K562 (cell line): ENCODE measurements around the gene KLHL20. TPM values are rescaled to one million over a fixed set of nuclear protein-coding genes. Genes with fewer than 3 reads are reported as not detected.
A peak's percentile ranks its signal among the peaks of the same experiment; 100 is the strongest.
"Not testable (repeated sequence)": the region's sequence is repeated elsewhere in the genome, so short reads cannot be mapped to it uniquely, and the experiment has no call there.

Experiments
- ATAC-seq: fragments of 200-7000 bp; cut with Tn5 transposase; 3 replicates; pipeline ENCODE4 v1.9.1; 2020; ENCODE audit warnings: moderate library complexity
- BruUV-seq: library from RNA; stranded (reverse); fragments of 400-500 nt; replicated peaks from 2 replicates; lab custom pipeline; 2021; lab: Mats Ljungman, UMichigan
- CTCF ChIA-PET: fragments of 300-600 bp; formaldehyde crosslinking; extraction: SDS; loops from one replicate; lab custom pipeline; 2021; ENCODE audit warnings: low intra/inter-chr PET ratio; lab: Yijun Ruan, JAX
- POLR2A ChIA-PET: fragments of 300-600, 350-650 bp; sonication (Branson Sonifier 250); formaldehyde crosslinking; extraction: SDS; loops from one replicate; lab custom pipeline; 2021; ENCODE audit warnings: antibody characterized with exemption, inconsistent platforms; lab: Yijun Ruan, JAX
- DNase-seq, 4 experiments: peaks; one replicate each; pipeline versions ENCODE4 v3.0.0 to v3.0.0-alpha.2; 2011 to 2018; ENCODE audit warnings: low spot score in 3 of 4, mixed read lengths in 3 of 4; ENCODE audit errors: extremely low read depth in 1 of 4
- FAIRE-seq: peaks from 2 replicates; lab custom pipeline; 2011; peaks lifted over from hg19 to GRCh38; lab: Jason Lieb, UNC
- H2AFZ ChIP-seq: 2 replicates; pipeline ENCODE4 v1.6.0; 2011; ENCODE audit warnings: low read depth, low read length, control low read depth, inconsistent platforms
- H3K27ac ChIP-seq: fragments of 200-600 bp; 3 replicates; pipeline ENCODE4 v1.8.0; 2011; ENCODE audit warnings: low read depth, mild to moderate bottlenecking, control low read depth, inconsistent platforms, low read length, moderate library complexity, mixed read lengths; ENCODE audit errors: extremely low read depth
- H3K27me3 ChIP-seq, 2 experiments: fragments of 300-600 bp in 1 of 2; 2 replicates in 1 of 2; 3 replicates in 1 of 2; pipeline versions ENCODE4 v1.6.0 to v1.8.0; 2011; ENCODE audit warnings: inconsistent platforms in 2 of 2, low read length in 2 of 2, mild to moderate bottlenecking in 1 of 2, mixed read lengths in 1 of 2, moderate library complexity in 1 of 2; ENCODE audit not compliant: control insufficient read depth in 2 of 2, insufficient read depth in 2 of 2
- H3K36me3 ChIP-seq: fragments of 300-600 bp; 3 replicates; pipeline ENCODE4 v1.8.0; 2011; ENCODE audit warnings: mild to moderate bottlenecking, low read length, inconsistent platforms; ENCODE audit not compliant: control insufficient read depth, insufficient read depth
- H3K4me1 ChIP-seq, 2 experiments: fragments of 200-600 bp in 1 of 2; replicated peaks in 1 of 2; 2 replicates in 1 of 2; 3 replicates in 1 of 2; pipeline versions ENCODE4 v1.5.1 to v1.8.0; 2011; ENCODE audit warnings: inconsistent platforms in 2 of 2, low read length in 2 of 2, mild to moderate bottlenecking in 1 of 2, mixed read lengths in 1 of 2, moderate library complexity in 1 of 2; ENCODE audit not compliant: control insufficient read depth in 2 of 2, insufficient read depth in 2 of 2
- H3K4me2 ChIP-seq: 2 replicates; pipeline ENCODE4 v1.6.1; 2011; ENCODE audit warnings: low read length, control low read depth, inconsistent platforms, mixed read lengths; ENCODE audit not compliant: insufficient read depth
- H3K4me3 ChIP-seq: fragments of 200-600 bp; sonication (generic), shearing (Covaris generic); 2 replicates; pipeline ENCODE4 v1.5.1; 2016; ENCODE audit warnings: control low read depth, inconsistent platforms
- H3K79me2 ChIP-seq: fragments of 200-600 bp; 3 replicates; pipeline ENCODE4 v1.8.0; 2011; ENCODE audit warnings: low read length, inconsistent platforms; ENCODE audit not compliant: control insufficient read depth, insufficient read depth
- H3K9ac ChIP-seq, 2 experiments: 2 replicates each; pipeline versions ENCODE4 v1.6.0 to v1.6.1; 2011; ENCODE audit warnings: low read depth in 2 of 2, low read length in 2 of 2, control low read depth in 1 of 2, inconsistent platforms in 1 of 2, mild to moderate bottlenecking in 1 of 2, mixed read lengths in 1 of 2; ENCODE audit not compliant: insufficient read depth in 1 of 2
- H3K9me1 ChIP-seq: one replicate; pipeline ENCODE4 v1.6.0; 2011; ENCODE audit warnings: inconsistent platforms, mild to moderate bottlenecking, low read length, moderate library complexity; ENCODE audit not compliant: control insufficient read depth, insufficient read depth
- H3K9me3 ChIP-seq: replicated peaks from 2 replicates; pipeline ENCODE4 v1.5.1; 2011; ENCODE audit warnings: low read depth, low read length, inconsistent platforms; ENCODE audit not compliant: control insufficient read depth, insufficient read depth
- H4K20me1 ChIP-seq: replicated peaks from 2 replicates; pipeline ENCODE4 v1.6.1; 2011; ENCODE audit warnings: low read length, inconsistent platforms, mixed read lengths; ENCODE audit not compliant: control insufficient read depth, insufficient read depth
- C11orf30 ChIP-seq: fragments of 450-650 bp; IDR thresholded peaks from 2 replicates; pipeline ENCODE4 v1.6.1; 2016; ENCODE audit warnings: low read depth, mild to moderate bottlenecking
- CBFA2T2 ChIP-seq: fragments of 450-650 bp; conservative IDR thresholded peaks from 2 replicates; pipeline ENCODE4 v1.6.1; 2017; ENCODE audit warnings: mild to moderate bottlenecking
- CBFA2T3 ChIP-seq: fragments of 450-650 bp; IDR thresholded peaks from 2 replicates; pipeline ENCODE4 v1.6.1; 2017
- CTBP1 ChIP-seq: fragments of 450-650 bp; IDR thresholded peaks from 2 replicates; pipeline ENCODE4 v1.6.1; 2016; ENCODE audit warnings: borderline replicate concordance
- DPF2 ChIP-seq: fragments of 450-650 bp; IDR thresholded peaks from 2 replicates; pipeline ENCODE4 v1.6.1; 2016
- EP400 ChIP-seq: fragments of 450-650 bp; IDR thresholded peaks from 2 replicates; pipeline ENCODE4 v1.6.1; 2017; ENCODE audit warnings: antibody characterized with exemption, mild to moderate bottlenecking, moderate library complexity
- FOXM1 ChIP-seq, 2 experiments: fragments of 450-650 bp in 1 of 2; sonication (generic) in 1 of 2; formaldehyde crosslinking in 1 of 2; IDR thresholded peaks; 2 replicates each; pipeline versions ENCODE4 v1.6.1 to v1.9.0; 2017 to 2022; ENCODE audit warnings: low read depth in 2 of 2, mild to moderate bottlenecking in 2 of 2, missing genetic modification reagents in 1 of 2, moderate library complexity in 1 of 2
- HDAC2 ChIP-seq: fragments of 450-650 bp; IDR thresholded peaks from 2 replicates; pipeline ENCODE4 v1.6.1; 2016; ENCODE audit warnings: mild to moderate bottlenecking
- L3MBTL2 ChIP-seq: fragments of 450-650 bp; IDR thresholded peaks from 2 replicates; pipeline ENCODE4 v1.6.1; 2016; ENCODE audit warnings: mild to moderate bottlenecking, moderate library complexity
- MAFF ChIP-seq: IDR thresholded peaks from 2 replicates; pipeline ENCODE4 v1.6.1; 2012; ENCODE audit warnings: low read length, improper control_type of control experiment
- RAD51 ChIP-seq: fragments of 450-650 bp; IDR thresholded peaks from 2 replicates; pipeline ENCODE4 v1.7.1; 2016; ENCODE audit warnings: low read depth, mild to moderate bottlenecking, borderline replicate concordance
- TCF3 ChIP-seq: sonication (generic); formaldehyde crosslinking; IDR thresholded peaks from 2 replicates; pipeline ENCODE4 v1.4.0; 2020; ENCODE audit warnings: mild to moderate bottlenecking, missing genetic modification reagents
- ZNF316 ChIP-seq: fragments of 450-650 bp; IDR thresholded peaks from 2 replicates; pipeline ENCODE4 v1.6.1; 2016
- WGBS: fragments of 100-300 bp; shearing (Covaris generic); methylation state at CpG from one replicate; pipeline ENCODE4 v1.1.6; 2016; ENCODE audit warnings: low coverage, mixed read lengths; ENCODE audit not compliant: insufficient coverage; ENCODE audit errors: missing lambda C conversion rate; 5-methylcytosine and 5-hydroxymethylcytosine counted together
- in situ Hi-C: fragments of 300-500 bp; cut with MboI; formaldehyde crosslinking; loops from 4 replicates; pipeline ENCODE4 v1.15.0; 2018; ENCODE audit warnings: inconsistent platforms, mixed read lengths
- intact Hi-C: fragments of 100-400 bp; cut with micrococcal nuclease; formaldehyde crosslinking; loops from 2 replicates; pipeline ENCODE4 v1.14.2; 2022
- polyA plus RNA-seq, 8 experiments: library from polyadenylated mRNA; depleted of rRNA in 4 of 8; stranded (reverse) in 5 of 8; unstranded in 3 of 8; fragments of >200 nt; fragmentation: Nextera tagmentation in 2 of 8; fragmentation: Illumina TruSeq in 1 of 8; extraction: Ambion mirVana in 2 of 8; extraction: Trizol in 1 of 8; gene quantifications; 2 replicates each; pipeline versions ENCODE4 v1.2.1 to v1.2.3, GENCODE V29; 2011 to 2014; ENCODE audit warnings: inconsistent platforms in 1 of 8, missing spikeins in 1 of 8
- total RNA-seq, 7 experiments: library from RNA; depleted of rRNA in 6 of 7; stranded (reverse); fragments of >200 nt in 6 of 7; fragmentation: Illumina TruSeq in 2 of 7; extraction: Trizol in 2 of 7; gene quantifications; 2 replicates each; pipeline versions ENCODE4 v1.2.1 to v1.2.3, GENCODE V29; 2011 to 2021; ENCODE audit warnings: low replicate concordance in 1 of 7
- TF ChIP-seq, protein P1 (sequence below): fragments of 450-650 bp; IDR thresholded peaks from 2 replicates; pipeline ENCODE4 v1.6.1; 2017; ENCODE audit warnings: antibody characterized with exemption, mild to moderate bottlenecking

Gene KLHL20
- total and polyA plus RNA-seq, 9 of the 15 experiments (the other 6 are each of a cell fraction or from before 2014, with no cell fraction given), result 8.9 to 23.2 (median 16.8) TPM

DNA sequence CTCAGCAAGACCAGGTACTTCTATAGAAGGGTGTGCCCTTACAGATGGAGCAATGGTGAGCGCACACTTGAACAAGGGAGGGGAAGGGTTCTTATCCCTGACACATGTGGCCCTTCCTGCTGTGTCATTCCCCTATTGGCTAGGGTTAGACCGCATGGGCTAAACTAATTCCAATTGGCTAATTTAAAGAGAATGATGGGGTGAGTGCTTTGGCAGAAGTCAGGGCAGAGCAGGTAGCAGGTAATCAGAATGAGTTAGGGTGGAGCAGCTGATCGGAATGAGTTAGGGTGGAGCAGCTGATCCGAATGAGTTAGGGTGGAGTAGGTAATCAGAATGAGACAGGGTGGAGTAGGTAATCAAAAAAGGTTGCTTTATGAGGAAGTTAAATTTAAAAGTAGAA is 30.9 kb upstream of the KLHL20 start (continued):
- TF ChIP-seq HDAC2 (0 out of 2 replicates have a peak, but pooled peaks have one; percentile 48), L3MBTL2 (0 out of 2 replicates have a peak, but pooled peaks have one; percentile 13), C11orf30 (peak; percentile 65), ZNF316 (peak; percentile 57), CTBP1 (peak; percentile 24; the same call in 1 of the 2 replicates), MAFF (peak; percentile 25; the same call in 1 of the 2 replicates), FOXM1 (IDR thresholded peaks at IDR 0.05; ENCODE audit: low read depth) (0 out of 2 replicates have a peak, but pooled peaks have one; percentile 29), EP400 (peak; percentile 34; the same call in 1 of the 2 replicates), DPF2 (peak; percentile 58; the same call in 1 of the 2 replicates), CBFA2T3 (0 out of 2 replicates have a peak, but pooled peaks have one; percentile 21), CBFA2T2 (0 out of 2 replicates have a peak, but pooled peaks have one; percentile 3), RAD51 (peak; percentile 25; the same call in 1 of the 2 replicates), TCF3 (CRISPR knock-in tag) (0 out of 2 replicates have a peak, but pooled peaks have one; percentile 24)
- not testable (repeated sequence) for TF ChIP-seq FOXM1 (CRISPR knock-in tag; IDR thresholded peaks at IDR 0.05; ENCODE audit: low read depth)
- TF ChIP-seq, protein P1, sequence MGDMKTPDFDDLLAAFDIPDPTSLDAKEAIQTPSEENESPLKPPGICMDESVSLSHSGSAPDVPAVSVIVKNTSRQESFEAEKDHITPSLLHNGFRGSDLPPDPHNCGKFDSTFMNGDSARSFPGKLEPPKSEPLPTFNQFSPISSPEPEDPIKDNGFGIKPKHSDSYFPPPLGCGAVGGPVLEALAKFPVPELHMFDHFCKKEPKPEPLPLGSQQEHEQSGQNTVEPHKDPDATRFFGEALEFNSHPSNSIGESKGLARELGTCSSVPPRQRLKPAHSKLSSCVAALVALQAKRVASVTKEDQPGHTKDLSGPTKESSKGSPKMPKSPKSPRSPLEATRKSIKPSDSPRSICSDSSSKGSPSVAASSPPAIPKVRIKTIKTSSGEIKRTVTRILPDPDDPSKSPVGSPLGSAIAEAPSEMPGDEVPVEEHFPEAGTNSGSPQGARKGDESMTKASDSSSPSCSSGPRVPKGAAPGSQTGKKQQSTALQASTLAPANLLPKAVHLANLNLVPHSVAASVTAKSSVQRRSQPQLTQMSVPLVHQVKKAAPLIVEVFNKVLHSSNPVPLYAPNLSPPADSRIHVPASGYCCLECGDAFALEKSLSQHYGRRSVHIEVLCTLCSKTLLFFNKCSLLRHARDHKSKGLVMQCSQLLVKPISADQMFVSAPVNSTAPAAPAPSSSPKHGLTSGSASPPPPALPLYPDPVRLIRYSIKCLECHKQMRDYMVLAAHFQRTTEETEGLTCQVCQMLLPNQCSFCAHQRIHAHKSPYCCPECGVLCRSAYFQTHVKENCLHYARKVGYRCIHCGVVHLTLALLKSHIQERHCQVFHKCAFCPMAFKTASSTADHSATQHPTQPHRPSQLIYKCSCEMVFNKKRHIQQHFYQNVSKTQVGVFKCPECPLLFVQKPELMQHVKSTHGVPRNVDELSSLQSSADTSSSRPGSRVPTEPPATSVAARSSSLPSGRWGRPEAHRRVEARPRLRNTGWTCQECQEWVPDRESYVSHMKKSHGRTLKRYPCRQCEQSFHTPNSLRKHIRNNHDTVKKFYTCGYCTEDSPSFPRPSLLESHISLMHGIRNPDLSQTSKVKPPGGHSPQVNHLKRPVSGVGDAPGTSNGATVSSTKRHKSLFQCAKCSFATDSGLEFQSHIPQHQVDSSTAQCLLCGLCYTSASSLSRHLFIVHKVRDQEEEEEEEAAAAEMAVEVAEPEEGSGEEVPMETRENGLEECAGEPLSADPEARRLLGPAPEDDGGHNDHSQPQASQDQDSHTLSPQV, result peak; percentile 46; the same call in 1 of the 2 replicates

DNA sequence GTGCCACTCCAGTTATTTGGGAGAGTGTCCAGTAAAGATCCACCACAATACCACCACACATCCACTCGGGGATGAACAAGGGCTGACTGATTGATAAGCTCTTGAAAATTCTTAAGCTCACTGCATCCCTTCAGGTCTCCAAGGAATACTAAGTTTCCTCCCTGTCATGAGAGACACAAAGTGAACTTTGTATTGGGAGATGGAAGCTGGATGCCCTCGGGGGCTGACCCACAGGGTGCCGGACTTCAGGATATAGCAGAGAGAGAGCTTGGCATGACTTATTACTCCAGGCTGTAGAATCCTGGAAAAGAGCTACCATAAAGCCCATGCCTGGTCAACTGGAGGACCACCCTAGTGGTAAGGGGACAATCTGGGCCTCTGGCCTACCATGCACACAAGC is 29.7 kb upstream of the KLHL20 start:
- H3K4me2 ChIP-seq, H3K9ac ChIP-seq, H3K79me2 ChIP-seq, H4K20me1 ChIP-seq, H3K27me3 ChIP-seq, BruUV-seq, FAIRE-seq, H3K36me3 ChIP-seq, H3K9me3 ChIP-seq, H3K9me1 ChIP-seq, H3K4me3 ChIP-seq, CTCF ChIA-PET, DNase-seq, H3K4me1 ChIP-seq, ATAC-seq, H3K27ac ChIP-seq, in situ Hi-C loops: not testable (repeated sequence)
- POLR2A ChIA-PET, result interaction anchor here (0.6 to 1.4 kb wide), 4 partner anchors 14 to 45 kb away, joined by 3 to 6 read pairs (median 4); partner anchors contain the start of gene KLHL20
- 76% methylated on average over 3 of the region's 3 CpGs for WGBS
- intact Hi-C loops, result loop anchor here (5.0 kb wide), 1 partner anchor 253 kb away; no protein-coding TSS in a partner anchor
- H2AFZ ChIP-seq, result peak overlapping the region; percentile 14; the same call in 1 of the 2 replicates
